ENCODE measurements around the gene FBXO46.

GRCh38 chr19:45674946-45675345 lies 55.8 kb downstream of the FBXO46 start:
- TF ChIP-seq USF2 (CRISPR knock-in tag; IDR thresholded peaks at IDR 0.05) (no peak), TEAD4 (CRISPR knock-in tag; IDR thresholded peaks at IDR 0.05) (no peak), MAX (CRISPR knock-in tag; IDR thresholded peaks at IDR 0.05) (no peak), ZBTB21 (CRISPR knock-in tag; IDR thresholded peaks at IDR 0.05; ENCODE audit: borderline replicate concordance) (no peak), CBFB (CRISPR knock-in tag; IDR thresholded peaks at IDR 0.05; ENCODE audit: low read depth) (no peak)
- TF ChIP-seq, protein P1, sequence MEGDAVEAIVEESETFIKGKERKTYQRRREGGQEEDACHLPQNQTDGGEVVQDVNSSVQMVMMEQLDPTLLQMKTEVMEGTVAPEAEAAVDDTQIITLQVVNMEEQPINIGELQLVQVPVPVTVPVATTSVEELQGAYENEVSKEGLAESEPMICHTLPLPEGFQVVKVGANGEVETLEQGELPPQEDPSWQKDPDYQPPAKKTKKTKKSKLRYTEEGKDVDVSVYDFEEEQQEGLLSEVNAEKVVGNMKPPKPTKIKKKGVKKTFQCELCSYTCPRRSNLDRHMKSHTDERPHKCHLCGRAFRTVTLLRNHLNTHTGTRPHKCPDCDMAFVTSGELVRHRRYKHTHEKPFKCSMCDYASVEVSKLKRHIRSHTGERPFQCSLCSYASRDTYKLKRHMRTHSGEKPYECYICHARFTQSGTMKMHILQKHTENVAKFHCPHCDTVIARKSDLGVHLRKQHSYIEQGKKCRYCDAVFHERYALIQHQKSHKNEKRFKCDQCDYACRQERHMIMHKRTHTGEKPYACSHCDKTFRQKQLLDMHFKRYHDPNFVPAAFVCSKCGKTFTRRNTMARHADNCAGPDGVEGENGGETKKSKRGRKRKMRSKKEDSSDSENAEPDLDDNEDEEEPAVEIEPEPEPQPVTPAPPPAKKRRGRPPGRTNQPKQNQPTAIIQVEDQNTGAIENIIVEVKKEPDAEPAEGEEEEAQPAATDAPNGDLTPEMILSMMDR (IDR thresholded peaks at IDR 0.05), result no peak
- TF ChIP-seq, protein P2, sequence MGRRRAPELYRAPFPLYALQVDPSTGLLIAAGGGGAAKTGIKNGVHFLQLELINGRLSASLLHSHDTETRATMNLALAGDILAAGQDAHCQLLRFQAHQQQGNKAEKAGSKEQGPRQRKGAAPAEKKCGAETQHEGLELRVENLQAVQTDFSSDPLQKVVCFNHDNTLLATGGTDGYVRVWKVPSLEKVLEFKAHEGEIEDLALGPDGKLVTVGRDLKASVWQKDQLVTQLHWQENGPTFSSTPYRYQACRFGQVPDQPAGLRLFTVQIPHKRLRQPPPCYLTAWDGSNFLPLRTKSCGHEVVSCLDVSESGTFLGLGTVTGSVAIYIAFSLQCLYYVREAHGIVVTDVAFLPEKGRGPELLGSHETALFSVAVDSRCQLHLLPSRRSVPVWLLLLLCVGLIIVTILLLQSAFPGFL (CRISPR knock-in tag; IDR thresholded peaks at IDR 0.05; ENCODE audit: borderline replicate concordance), result no peak
